Measurements from ENCODE around the gene ZSCAN20.

Gene ZSCAN20

GRCh38 chr1:33535334-33535733 is 62.9 kb downstream of the ZSCAN20 start:
- DNase-seq (ENCODE audit: low spot score): no peak

GRCh38 chr1:33537885-33538284 is 65.4 kb downstream of the ZSCAN20 start:
- DNase-seq (ENCODE audit: low spot score): no peak

- no peak for DNase-seq (ENCODE audit: low spot score)
Measured at GRCh38 chr1:33541966-33542365, 69.5 kb downstream of the ZSCAN20 start.
